Measurements from ENCODE around the gene GRIK2. TPM values are rescaled to one million over a fixed set of nuclear protein-coding genes. Genes with fewer than 3 reads are reported as not detected.
"Not testable (repeated sequence)": the region's sequence is repeated elsewhere in the genome, so short reads cannot be mapped to it uniquely, and the experiment has no call there.

The GRIK2 gene
- total RNA-seq, 4 donors from 2014 or later: 0.47 to 7.8 (median 1.7) TPM

- no peak for ATAC-seq (ENCODE audit: low FRiP score)
- no peak for DNase-seq (ENCODE audit: low spot score)
- no peak for TF ChIP-seq CTCF (IDR thresholded peaks at IDR 0.05)
These were observed 674.9 kb downstream of the GRIK2 start for GRCh38 chr6:102068349-102068929.

GRCh38 chr6:102075539-102075938, 682.0 kb downstream of the GRIK2 start:
- TF ChIP-seq CTCF (IDR thresholded peaks at IDR 0.05): no peak
- ATAC-seq (ENCODE audit: low FRiP score) (no peak), DNase-seq (ENCODE audit: low spot score) (no peak)

GRCh38 chr6:102085257-102085656, 691.7 kb downstream of the GRIK2 start:
- ATAC-seq (ENCODE audit: low FRiP score) (no peak), DNase-seq (ENCODE audit: low spot score) (no peak)

GRCh38 chr6:102088160-102088559, 694.7 kb downstream of the GRIK2 start:
- not testable (repeated sequence) for ATAC-seq (ENCODE audit: low FRiP score); DNase-seq (ENCODE audit: low spot score)

More at GRCh38 chr6:102085257-102085656, 691.7 kb downstream of the GRIK2 start:
- TF ChIP-seq CTCF (IDR thresholded peaks at IDR 0.05): no peak

- DNase-seq (ENCODE audit: low spot score): no peak
- no peak for TF ChIP-seq CTCF (IDR thresholded peaks at IDR 0.05)
- ATAC-seq (ENCODE audit: low FRiP score): no peak
These were observed 720.9 kb downstream of the GRIK2 start for GRCh38 chr6:102114402-102114801.

- TF ChIP-seq CTCF (IDR thresholded peaks at IDR 0.05): no peak
- ATAC-seq (ENCODE audit: low FRiP score): no peak
These were observed 722.4 kb downstream of the GRIK2 start for GRCh38 chr6:102115911-102116310.

GRCh38 chr6:102118034-102118433, 724.5 kb downstream of the GRIK2 start:
- DNase-seq (ENCODE audit: low spot score): no peak
- no peak for TF ChIP-seq CTCF (IDR thresholded peaks at IDR 0.05)

More at GRCh38 chr6:102115911-102116310, 722.4 kb downstream of the GRIK2 start:
- no peak for DNase-seq (ENCODE audit: low spot score)

More at GRCh38 chr6:102118034-102118433, 724.5 kb downstream of the GRIK2 start:
- no peak for ATAC-seq (ENCODE audit: low FRiP score)

All from omental fat pad (tissue), 4 donors.